Mesothelial cell of epicardium (in vitro differentiated cells): ENCODE measurements around the gene TAS1R2. TPM values are rescaled to one million over a fixed set of nuclear protein-coding genes. Genes with fewer than 3 reads are reported as not detected.

Source experiments
- DNase-seq, 2 experiments: peaks; one replicate each; pipeline ENCODE4 v3.0.0; 2021; ENCODE audit warnings: low spot score in 2 of 2; ENCODE audit not compliant: unreplicated experiment in 2 of 2
- H3K27ac Mint-ChIP-seq: 2 replicates; pipeline ENCODE4 v1.8.0; 2021; ENCODE audit warnings: mixed read lengths
- H3K27me3 Mint-ChIP-seq: 2 replicates; pipeline ENCODE4 v1.8.0; 2021; ENCODE audit warnings: low read depth, mixed read lengths
- H3K36me3 Mint-ChIP-seq: 2 replicates; pipeline ENCODE4 v1.8.0; 2021; ENCODE audit warnings: mixed read lengths
- H3K4me1 Mint-ChIP-seq: 2 replicates; pipeline ENCODE4 v1.8.0; 2021; ENCODE audit warnings: mixed read lengths
- H3K4me3 Mint-ChIP-seq: 2 replicates; pipeline ENCODE4 v1.8.0; 2021; ENCODE audit warnings: mild to moderate bottlenecking, moderate library complexity, mixed read lengths
- H3K9me3 Mint-ChIP-seq: 2 replicates; pipeline ENCODE4 v1.8.0; 2021; ENCODE audit warnings: mixed read lengths
- CTCF ChIP-seq: fragments of 200-600 bp; sonication (generic); IDR thresholded peaks from one replicate; pipeline ENCODE4 v1.5.0; 2021; ENCODE audit warnings: antibody characterized with exemption; ENCODE audit not compliant: unreplicated experiment
- total RNA-seq: library from RNA; stranded (reverse); gene quantifications from 3 replicates; pipeline ENCODE4 v1.2.1, GENCODE V29; 2021

Gene TAS1R2
- total RNA-seq, 1 donor from 2014 or later = not detected

GRCh38 chr1:18879215-18879790 lies 19.8 kb upstream of the TAS1R2 start:
- H3K4me1 Mint-ChIP-seq = no peaks in the 10 kb centered on the region
- no peak overlapping the region for H3K27ac Mint-ChIP-seq
- DNase-seq = no peak
- no peak overlapping the region for H3K4me3 Mint-ChIP-seq
- H3K9me3 Mint-ChIP-seq = no peaks in the 10 kb centered on the region
- H3K36me3 Mint-ChIP-seq = peaks cover 3% of the 10 kb centered on the region
- TF ChIP-seq CTCF = no peak
- no peaks in the 10 kb centered on the region for H3K27me3 Mint-ChIP-seq

DNA sequence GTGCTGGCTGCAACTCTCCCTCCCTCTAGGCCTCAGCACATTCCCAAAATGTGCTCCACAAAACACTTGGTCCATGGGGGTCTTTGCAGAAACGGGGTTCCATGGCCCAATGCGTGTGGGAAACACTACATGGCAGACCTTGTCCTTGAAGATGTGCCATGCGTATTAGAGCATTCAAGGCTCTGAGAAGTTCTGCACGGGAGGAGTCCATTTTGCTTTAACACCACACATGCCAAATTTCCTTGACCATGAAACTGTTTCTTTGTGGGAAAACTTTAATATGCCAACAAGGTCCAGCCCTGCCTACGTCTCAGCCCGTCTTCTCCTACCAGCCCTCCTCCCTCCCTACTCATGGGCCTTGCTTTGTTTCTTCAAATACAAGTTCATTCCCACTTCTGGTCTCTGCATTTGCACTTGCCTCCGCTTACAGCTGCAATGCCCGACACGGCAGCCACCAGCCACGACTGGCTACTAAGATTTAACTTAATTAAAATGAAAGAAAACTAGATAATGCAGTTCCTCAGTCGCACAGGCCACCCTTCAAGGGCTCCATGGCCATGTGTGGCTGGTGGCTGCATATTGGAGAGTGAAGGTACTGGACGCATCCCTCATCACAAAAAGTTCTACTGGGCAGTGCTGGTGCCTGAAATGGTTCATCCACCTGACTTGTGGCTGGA lies 19.2 kb upstream of the TAS1R2 start:
- Mint-ChIP-seq H3K36me3 (peaks cover 3% of the 10 kb centered on the region), H3K27me3 (no peaks in the 10 kb centered on the region), H3K27ac (no peak overlapping the region), H3K9me3 (no peaks in the 10 kb centered on the region), H3K4me1 (no peaks in the 10 kb centered on the region), H3K4me3 (no peak overlapping the region)
- TF ChIP-seq CTCF = no peak
- DNase-seq = no peak

- no peak overlapping the region for H3K4me3 Mint-ChIP-seq
- H3K36me3 Mint-ChIP-seq = peaks cover 3% of the 10 kb centered on the region
- H3K27ac Mint-ChIP-seq = no peak overlapping the region
- no peaks in the 10 kb centered on the region for H3K9me3 Mint-ChIP-seq
- TF ChIP-seq CTCF = no peak
- H3K27me3 Mint-ChIP-seq = no peaks in the 10 kb centered on the region
- H3K4me1 Mint-ChIP-seq = no peaks in the 10 kb centered on the region
- no peak for DNase-seq
Measured at GRCh38 chr1:18877282-18877681, 17.8 kb upstream of the TAS1R2 start.

- H3K27ac Mint-ChIP-seq = no peak overlapping the region
- no peak for TF ChIP-seq CTCF
- DNase-seq = no peak
- no peaks in the 10 kb centered on the region for H3K4me1 Mint-ChIP-seq
- no peaks in the 10 kb centered on the region for H3K27me3 Mint-ChIP-seq
- no peak overlapping the region for H3K4me3 Mint-ChIP-seq
- H3K36me3 Mint-ChIP-seq = peaks cover 1% of the 10 kb centered on the region
- H3K9me3 Mint-ChIP-seq = no peaks in the 10 kb centered on the region
Measured at GRCh38 chr1:18876210-18876609, 16.8 kb upstream of the TAS1R2 start.

DNA sequence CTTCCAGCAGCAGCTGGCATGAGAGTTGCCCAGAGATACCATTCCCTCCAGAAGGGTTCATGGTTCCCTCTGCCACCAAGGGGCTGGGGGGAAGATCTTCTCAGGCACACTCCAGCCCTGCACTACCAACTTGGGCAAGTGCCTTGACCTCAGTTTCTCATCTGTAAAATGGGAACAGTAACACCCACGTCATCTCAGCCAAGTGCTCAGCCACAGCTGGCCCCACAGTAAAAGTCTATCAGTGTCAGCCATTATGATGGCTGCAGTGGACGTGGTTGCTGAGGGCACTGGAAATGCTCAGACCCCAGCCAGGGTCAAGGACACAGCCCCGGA lies 16.3 kb upstream of the TAS1R2 start:
- TF ChIP-seq CTCF = no peak
- Mint-ChIP-seq H3K27me3 (no peaks in the 10 kb centered on the region), H3K4me3 (no peak overlapping the region), H3K36me3 (no peaks in the 10 kb centered on the region), H3K4me1 (no peaks in the 10 kb centered on the region), H3K27ac (no peak overlapping the region), H3K9me3 (no peaks in the 10 kb centered on the region)
- DNase-seq = no peak
